GM18517 (cell line): ENCODE data around the gene ETS1.

Experiments used
- ATAC-seq: cut with Tn5 transposase; IDR thresholded peaks from one replicate; pipeline ENCODE4 v1.9.1; 2021; ENCODE audit warnings: mild to moderate bottlenecking, moderate library complexity; ENCODE audit not compliant: unreplicated experiment

ETS1 gene

GRCh38 chr11:128619007-128619406, 31.6 kb upstream of the ETS1 start:
- no peak for ATAC-seq

GRCh38 chr11:128618603-128619002, 31.2 kb upstream of the ETS1 start:
- ATAC-seq = no peak

- ATAC-seq = no peak
Measured at GRCh38 chr11:128616161-128616560, 28.8 kb upstream of the ETS1 start.

GRCh38 chr11:128615612-128616011, 28.3 kb upstream of the ETS1 start:
- ATAC-seq = no peak

- no peak for ATAC-seq
Measured at GRCh38 chr11:128615076-128615475, 27.7 kb upstream of the ETS1 start.

- ATAC-seq = no peak
Measured at GRCh38 chr11:128614026-128614425, 26.7 kb upstream of the ETS1 start.

GRCh38 chr11:128613300-128613995, 26.1 kb upstream of the ETS1 start:
- ATAC-seq = no peak

- ATAC-seq = peak; percentile 99
Measured at GRCh38 chr11:128610721-128611617, 23.6 kb upstream of the ETS1 start.

GRCh38 chr11:128609785-128610184, 22.4 kb upstream of the ETS1 start:
- no peak for ATAC-seq

- ATAC-seq = no peak
Measured at GRCh38 chr11:128608746-128609407, 21.5 kb upstream of the ETS1 start.

GRCh38 chr11:128607819-128608218, 20.5 kb upstream of the ETS1 start:
- no peak for ATAC-seq

GRCh38 chr11:128604723-128605122, 17.4 kb upstream of the ETS1 start:
- no peak for ATAC-seq

GRCh38 chr11:128603752-128604414, 16.5 kb upstream of the ETS1 start:
- no peak for ATAC-seq

GRCh38 chr11:128603003-128603696, 15.8 kb upstream of the ETS1 start:
- ATAC-seq = no peak

- no peak for ATAC-seq
Measured at GRCh38 chr11:128599729-128600128, 12.4 kb upstream of the ETS1 start.

GRCh38 chr11:128598506-128599150, 11.3 kb upstream of the ETS1 start:
- no peak for ATAC-seq

GRCh38 chr11:128598096-128598495, 10.7 kb upstream of the ETS1 start:
- ATAC-seq = no peak

GRCh38 chr11:128597209-128597608, 9.9 kb upstream of the ETS1 start:
- no peak for ATAC-seq

GRCh38 chr11:128596250-128596649, 8.9 kb upstream of the ETS1 start:
- peak; percentile 64 for ATAC-seq

GRCh38 chr11:128595775-128596174, 8.4 kb upstream of the ETS1 start:
- ATAC-seq = no peak
